Stimulated activated CD4-positive, alpha-beta T cell treated with anti-CD3 and anti-CD28 coated beads, Interleukin-4, amount 100 ng/mL, for 1 hour (primary cell): ENCODE data around the gene CERS6.
"Not testable (repeated sequence)": the region's sequence is repeated elsewhere in the genome, so short reads cannot be mapped to it uniquely, and the experiment has no call there.

ENCODE experiments used
- DNase-seq: peaks from one replicate; pipeline ENCODE4 v3.0.0-alpha.2; 2020

The CERS6 gene

DNA sequence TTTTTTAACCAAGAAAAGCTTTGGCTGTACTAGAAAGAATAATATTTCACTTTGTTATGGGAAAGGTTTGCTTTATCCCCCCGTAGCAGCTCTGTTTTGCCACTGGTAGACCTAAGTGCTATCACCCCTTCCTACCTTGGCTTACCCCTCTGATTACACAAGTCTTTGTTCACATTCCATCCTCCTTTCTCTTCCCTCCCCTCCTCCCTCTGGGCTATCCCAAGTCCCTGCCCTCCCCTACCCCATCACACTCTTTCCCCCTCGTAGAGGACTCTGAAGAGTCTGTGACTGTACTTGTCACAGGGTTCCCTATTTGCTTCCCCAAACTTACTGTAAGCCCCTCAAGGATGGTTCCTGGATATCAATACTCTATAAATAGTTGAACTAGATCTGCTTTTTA is 193.5 kb downstream of the CERS6 start:
- no peak for DNase-seq

DNA sequence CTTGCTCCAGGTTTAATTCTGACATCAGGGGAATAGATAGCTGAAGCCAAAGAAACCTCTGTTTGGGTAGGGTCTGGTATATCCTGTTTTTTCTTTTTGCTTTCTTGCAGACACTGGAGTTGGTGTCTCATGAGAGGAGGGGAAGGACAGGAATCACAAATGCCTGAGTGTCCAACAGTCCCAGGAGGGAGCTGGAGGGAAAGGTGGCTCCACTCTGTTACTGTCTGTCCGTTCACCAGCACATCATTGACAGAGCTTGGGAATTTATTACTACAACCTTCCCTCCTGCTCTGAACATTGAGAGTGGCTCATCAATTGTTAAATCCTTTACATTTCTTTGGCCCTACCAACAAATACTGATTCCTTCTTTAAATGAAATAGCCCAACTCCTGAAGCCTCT is 194.1 kb downstream of the CERS6 start:
- no peak for DNase-seq

- DNase-seq: no peak
Measured at GRCh38 chr2:168650781-168651180, 194.7 kb downstream of the CERS6 start.

- DNase-seq: no peak
Measured at GRCh38 chr2:168652997-168653921, 197.2 kb downstream of the CERS6 start.

DNA sequence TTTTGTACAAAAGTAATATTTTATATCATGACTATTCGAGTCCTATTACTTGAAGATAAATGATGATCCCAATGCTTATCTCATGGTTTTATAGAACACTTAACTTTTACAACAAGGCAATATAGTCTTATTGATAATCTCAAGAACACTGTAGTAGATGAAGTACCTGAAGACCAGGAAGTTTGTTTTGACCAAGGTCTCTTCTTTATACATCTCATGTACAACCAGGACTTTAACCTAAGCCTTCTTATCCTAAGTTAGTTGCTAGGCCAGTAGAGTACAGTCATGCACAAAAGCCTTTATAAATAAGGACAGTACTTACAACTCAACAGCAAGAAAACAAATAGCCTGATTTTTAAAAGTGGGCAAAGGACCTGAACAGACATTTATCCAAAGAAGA is 198.6 kb downstream of the CERS6 start:
- no peak for DNase-seq

- no peak for DNase-seq
Measured at GRCh38 chr2:168655207-168655606, 199.1 kb downstream of the CERS6 start.

- DNase-seq: not testable (repeated sequence)
Measured at GRCh38 chr2:168657378-168657777, 201.3 kb downstream of the CERS6 start.

GRCh38 chr2:168658706-168659105 is 202.6 kb downstream of the CERS6 start:
- no peak for DNase-seq

- DNase-seq: no peak
Measured at GRCh38 chr2:168660870-168661862, 205.1 kb downstream of the CERS6 start.

DNA sequence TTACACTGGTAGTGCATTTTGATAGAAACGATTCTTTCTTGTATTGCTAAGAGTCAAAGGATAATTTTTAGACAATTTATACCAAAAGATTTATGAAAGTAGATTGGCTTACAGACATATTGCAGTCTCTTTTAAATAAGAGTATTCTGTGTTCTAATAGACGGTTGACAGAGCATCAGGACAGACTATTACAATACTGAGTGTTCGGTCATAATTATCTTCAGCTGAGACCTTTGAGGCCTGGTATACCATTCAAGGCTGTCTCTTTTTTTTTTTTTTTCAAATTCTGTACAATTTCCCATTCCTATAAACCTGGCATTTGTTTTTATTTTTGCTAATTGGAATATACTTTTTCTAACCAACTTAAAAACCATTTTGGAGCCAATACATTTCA is 205.8 kb downstream of the CERS6 start:
- no peak for DNase-seq

GRCh38 chr2:168662651-168663208 is 206.7 kb downstream of the CERS6 start:
- no peak for DNase-seq

- no peak for DNase-seq
Measured at GRCh38 chr2:168663993-168664392, 207.9 kb downstream of the CERS6 start.

DNA sequence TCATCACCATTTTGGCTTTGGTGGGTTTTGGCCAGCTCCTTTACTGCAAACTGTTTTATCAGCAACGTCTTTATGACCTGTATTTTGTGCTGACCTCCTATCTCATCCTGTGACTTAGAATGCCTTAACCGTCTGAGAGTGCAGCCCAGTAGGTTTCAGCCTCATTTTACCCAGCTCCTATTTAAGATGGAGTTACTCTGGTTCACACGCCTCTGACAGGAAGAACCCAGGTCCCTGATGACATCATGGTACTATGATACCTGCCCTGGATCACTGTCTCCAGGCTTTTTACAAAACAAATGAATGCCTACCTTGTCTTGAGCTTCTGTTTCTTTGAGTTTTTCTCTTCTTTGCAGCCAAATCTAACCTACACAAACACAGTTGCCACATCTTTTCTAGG is 208.6 kb downstream of the CERS6 start:
- DNase-seq: not testable (repeated sequence)

DNA sequence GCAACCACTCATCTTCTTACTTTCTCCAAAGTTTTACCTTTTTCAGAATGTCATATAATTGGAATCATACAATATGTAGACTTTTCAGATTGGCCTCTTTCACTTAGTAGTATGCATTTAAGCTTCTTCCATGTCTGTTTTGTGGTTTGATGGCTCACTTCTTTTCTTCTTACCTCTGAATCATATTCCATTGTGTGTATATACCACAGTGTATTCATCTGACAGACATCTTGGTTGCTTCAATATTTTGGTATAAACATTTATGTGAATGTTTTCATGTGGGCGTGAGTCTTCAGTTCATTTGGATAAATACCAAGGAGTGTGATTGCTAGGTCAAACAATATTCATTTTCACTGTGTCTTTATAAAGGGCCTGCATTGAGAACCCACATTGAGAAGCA is 210.3 kb downstream of the CERS6 start:
- DNase-seq: no peak

DNA sequence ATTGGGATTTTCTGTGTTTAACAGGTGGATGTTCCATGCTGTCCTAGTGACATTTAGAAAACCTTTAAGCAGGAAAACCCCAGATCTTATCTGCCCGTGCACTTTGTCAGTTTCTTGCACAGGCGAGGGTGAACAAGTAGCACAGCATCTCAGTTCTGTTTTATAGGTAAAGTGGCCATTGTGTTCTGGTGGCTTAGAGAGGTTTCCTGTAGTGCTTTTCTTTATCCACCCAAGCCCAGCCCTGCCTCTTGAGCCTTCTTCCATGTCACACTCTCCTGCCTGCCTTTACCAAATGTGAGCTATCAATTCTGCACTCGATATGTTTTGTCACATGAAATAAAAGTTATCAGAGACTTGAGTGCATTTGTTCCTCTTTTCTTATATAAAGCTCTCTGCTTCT is 211.1 kb downstream of the CERS6 start:
- no peak for DNase-seq

- DNase-seq: no peak
Measured at GRCh38 chr2:168669151-168669550, 213.1 kb downstream of the CERS6 start.

- no peak for DNase-seq
Measured at GRCh38 chr2:168670478-168670877, 214.4 kb downstream of the CERS6 start.

GRCh38 chr2:168671932-168672331 is 215.9 kb downstream of the CERS6 start:
- no peak for DNase-seq

GRCh38 chr2:168673265-168674189 is 217.5 kb downstream of the CERS6 start:
- no peak for DNase-seq

- no peak for DNase-seq
Measured at GRCh38 chr2:168678153-168678853, 222.2 kb downstream of the CERS6 start.

- no peak for DNase-seq
Measured at GRCh38 chr2:168679081-168679480, 223.0 kb downstream of the CERS6 start.
